RWPE2 (cell line): ENCODE measurements around the gene C1GALT1.
A peak's percentile ranks its signal among the peaks of the same experiment; 100 is the strongest.

Experiments used
- ATAC-seq: fragments of 200-7000 bp; cut with Tn5 transposase; 3 replicates; pipeline ENCODE4 v1.9.1; 2021; ENCODE audit warnings: low read depth
- DNase-seq: peaks from one replicate; pipeline ENCODE4 v3.0.0-alpha.2; 2020; ENCODE audit warnings: low spot score
- H3K27ac ChIP-seq: fragments of 450-650 bp; 2 replicates; pipeline ENCODE4 v1.5.1; 2017; ENCODE audit warnings: mild to moderate bottlenecking; ENCODE audit not compliant: poor library complexity, severe bottlenecking
- H3K27me3 ChIP-seq: fragments of 250-450 bp; sonication (Bioruptor Pico); 2 replicates; pipeline ENCODE4 v1.5.1; 2021; ENCODE audit warnings: mild to moderate bottlenecking, moderate library complexity; ENCODE audit not compliant: insufficient read depth, poor library complexity, severe bottlenecking
- H3K36me3 ChIP-seq: fragments of 250-450 bp; sonication (Bioruptor Pico); 2 replicates; pipeline ENCODE4 v1.5.1; 2020; ENCODE audit warnings: low read depth, mild to moderate bottlenecking, moderate library complexity
- H3K4me1 ChIP-seq: fragments of 250-450 bp; sonication (Bioruptor Pico); 2 replicates; pipeline ENCODE4 v1.5.1; 2021; ENCODE audit warnings: mild to moderate bottlenecking, moderate library complexity; ENCODE audit not compliant: insufficient read depth, poor library complexity, severe bottlenecking
- H3K4me3 ChIP-seq: fragments of 250-450 bp; sonication (Bioruptor Pico); 2 replicates; pipeline ENCODE4 v1.5.1; 2021; ENCODE audit warnings: mild to moderate bottlenecking, moderate library complexity; ENCODE audit not compliant: severe bottlenecking
- H3K9me3 ChIP-seq: fragments of 250-450 bp; sonication (Bioruptor Pico); 2 replicates; pipeline ENCODE4 v1.5.1; 2021; ENCODE audit warnings: mild to moderate bottlenecking, moderate library complexity; ENCODE audit not compliant: severe bottlenecking
- TF ChIP-seq, protein P1 (sequence below): fragments of 450-650 bp; IDR thresholded peaks from one replicate; pipeline ENCODE4 v1.5.1; 2017; ENCODE audit warnings: mild to moderate bottlenecking, moderate library complexity; ENCODE audit not compliant: poor library complexity, severe bottlenecking

The C1GALT1 gene

DNA sequence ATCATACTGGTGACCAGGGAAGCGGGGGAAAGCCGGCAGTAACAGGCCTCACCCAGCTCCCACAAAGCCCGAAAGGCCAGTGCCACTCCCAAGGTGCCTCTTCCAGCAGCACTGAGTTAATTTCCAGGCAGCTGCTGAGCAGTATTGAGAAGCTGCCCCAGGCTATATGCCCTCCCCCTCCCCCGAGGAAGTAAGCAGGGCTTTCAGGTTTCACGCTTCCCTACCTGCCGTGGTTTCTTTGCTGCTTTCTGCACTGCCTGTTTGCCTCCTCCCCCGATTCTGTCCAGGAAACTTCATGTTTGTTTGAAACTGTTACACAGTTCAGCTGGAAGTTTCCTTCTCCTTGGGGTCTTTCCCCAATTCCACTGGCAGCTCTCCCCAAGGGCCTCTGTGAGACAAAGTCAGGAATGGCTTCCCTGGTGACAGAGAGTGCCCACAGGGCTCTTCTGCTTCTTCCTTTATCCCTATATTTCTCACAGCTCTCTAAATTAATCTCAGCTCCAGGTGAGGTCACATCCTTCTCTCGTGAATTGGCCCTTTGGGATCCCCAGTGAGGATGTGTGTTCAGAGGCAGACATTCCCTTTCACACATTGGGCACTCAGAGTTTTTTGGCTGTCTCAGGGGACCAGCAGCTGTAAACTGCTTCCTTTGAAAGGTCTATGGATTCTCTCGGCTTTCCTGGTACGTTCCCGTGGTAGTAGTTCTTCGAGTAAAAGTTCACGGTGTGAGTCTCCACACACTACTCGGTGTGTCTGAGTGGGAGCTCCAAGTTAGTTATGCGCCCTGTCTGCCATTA, 19.4 kb downstream of the C1GALT1 start:
- H3K4me1 ChIP-seq: peaks cover 8% of the 10 kb centered on the region
- DNase-seq (no peak), ATAC-seq (peak; percentile 57)
- no peaks in the 10 kb centered on the region for H3K27me3 ChIP-seq
- peak overlapping the region; percentile 29 for H3K27ac ChIP-seq
- no peak overlapping the region for H3K4me3 ChIP-seq
- no peaks in the 10 kb centered on the region for H3K36me3 ChIP-seq
- H3K9me3 ChIP-seq: peaks cover 5% of the 10 kb centered on the region
- TF ChIP-seq, protein P1, sequence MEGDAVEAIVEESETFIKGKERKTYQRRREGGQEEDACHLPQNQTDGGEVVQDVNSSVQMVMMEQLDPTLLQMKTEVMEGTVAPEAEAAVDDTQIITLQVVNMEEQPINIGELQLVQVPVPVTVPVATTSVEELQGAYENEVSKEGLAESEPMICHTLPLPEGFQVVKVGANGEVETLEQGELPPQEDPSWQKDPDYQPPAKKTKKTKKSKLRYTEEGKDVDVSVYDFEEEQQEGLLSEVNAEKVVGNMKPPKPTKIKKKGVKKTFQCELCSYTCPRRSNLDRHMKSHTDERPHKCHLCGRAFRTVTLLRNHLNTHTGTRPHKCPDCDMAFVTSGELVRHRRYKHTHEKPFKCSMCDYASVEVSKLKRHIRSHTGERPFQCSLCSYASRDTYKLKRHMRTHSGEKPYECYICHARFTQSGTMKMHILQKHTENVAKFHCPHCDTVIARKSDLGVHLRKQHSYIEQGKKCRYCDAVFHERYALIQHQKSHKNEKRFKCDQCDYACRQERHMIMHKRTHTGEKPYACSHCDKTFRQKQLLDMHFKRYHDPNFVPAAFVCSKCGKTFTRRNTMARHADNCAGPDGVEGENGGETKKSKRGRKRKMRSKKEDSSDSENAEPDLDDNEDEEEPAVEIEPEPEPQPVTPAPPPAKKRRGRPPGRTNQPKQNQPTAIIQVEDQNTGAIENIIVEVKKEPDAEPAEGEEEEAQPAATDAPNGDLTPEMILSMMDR: no peak

DNA sequence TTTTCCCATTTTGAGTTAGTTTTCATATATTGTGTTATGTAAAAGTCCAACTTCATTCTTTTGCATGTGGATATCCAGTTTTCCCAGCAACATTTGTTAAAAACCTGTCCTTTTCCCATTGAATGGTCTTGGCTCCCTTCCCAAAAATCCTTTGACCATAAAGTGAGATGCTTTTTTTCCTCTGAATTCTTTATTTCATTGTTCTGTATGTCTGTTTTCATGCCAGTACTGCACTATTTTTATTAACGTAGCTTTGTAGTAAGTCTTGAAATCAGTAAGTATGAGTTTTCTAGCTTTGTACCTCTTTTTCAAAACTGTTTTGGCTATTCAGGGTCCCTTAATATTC, 20.0 kb downstream of the C1GALT1 start:
- TF ChIP-seq, protein P1: no peak
- peaks cover 5% of the 10 kb centered on the region for H3K9me3 ChIP-seq
- H3K4me3 ChIP-seq: no peak overlapping the region
- peak overlapping the region; percentile 29 for H3K27ac ChIP-seq
- no peak for DNase-seq
- no peaks in the 10 kb centered on the region for H3K27me3 ChIP-seq
- no peak for ATAC-seq
- H3K36me3 ChIP-seq: no peaks in the 10 kb centered on the region
- peaks cover 9% of the 10 kb centered on the region for H3K4me1 ChIP-seq

DNA sequence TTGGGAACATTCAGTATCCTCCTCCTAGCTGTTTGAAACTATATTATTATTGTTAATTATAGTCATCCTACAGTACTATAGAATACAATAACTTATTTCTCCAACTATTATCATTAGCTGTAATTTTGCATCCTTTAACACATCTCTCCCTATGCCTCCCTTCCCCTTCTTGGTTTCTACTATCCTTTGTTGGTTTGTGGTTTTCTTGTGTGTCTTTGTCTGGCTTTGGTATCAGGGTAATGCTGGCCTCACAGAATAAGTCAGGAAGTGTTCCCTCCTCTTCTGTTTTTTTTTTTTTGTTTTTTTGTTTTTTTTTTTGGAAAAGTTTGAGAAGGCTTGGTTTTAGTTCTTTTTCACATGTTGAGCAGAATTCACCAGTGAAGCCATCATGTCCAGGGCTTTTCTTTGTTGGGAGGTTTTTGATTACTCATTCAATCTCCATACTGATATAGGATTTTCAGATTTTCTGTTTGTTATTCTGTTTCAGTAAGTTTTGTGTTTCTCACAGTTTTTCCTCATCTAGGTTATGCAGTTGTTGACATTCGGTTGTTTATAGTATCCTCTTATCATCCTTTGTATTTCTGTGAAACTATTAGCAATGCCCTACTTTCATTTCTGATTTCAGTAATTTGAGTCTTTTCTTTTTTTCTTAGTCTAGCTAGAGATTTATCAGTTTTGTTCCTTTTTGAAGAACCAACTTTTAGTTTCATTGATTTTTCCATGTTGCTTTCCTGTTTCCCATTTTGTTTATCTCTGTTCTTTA, 21.6 kb downstream of the C1GALT1 start:
- Histone ChIP-seq H3K36me3 (no peaks in the 10 kb centered on the region), H3K4me1 (peaks cover 21% of the 10 kb centered on the region), H3K4me3 (no peak overlapping the region), H3K27ac (no peak overlapping the region), H3K27me3 (no peaks in the 10 kb centered on the region), H3K9me3 (peaks cover 5% of the 10 kb centered on the region)
- no peak for DNase-seq
- ATAC-seq: no peak
- TF ChIP-seq, protein P1: no peak

DNA sequence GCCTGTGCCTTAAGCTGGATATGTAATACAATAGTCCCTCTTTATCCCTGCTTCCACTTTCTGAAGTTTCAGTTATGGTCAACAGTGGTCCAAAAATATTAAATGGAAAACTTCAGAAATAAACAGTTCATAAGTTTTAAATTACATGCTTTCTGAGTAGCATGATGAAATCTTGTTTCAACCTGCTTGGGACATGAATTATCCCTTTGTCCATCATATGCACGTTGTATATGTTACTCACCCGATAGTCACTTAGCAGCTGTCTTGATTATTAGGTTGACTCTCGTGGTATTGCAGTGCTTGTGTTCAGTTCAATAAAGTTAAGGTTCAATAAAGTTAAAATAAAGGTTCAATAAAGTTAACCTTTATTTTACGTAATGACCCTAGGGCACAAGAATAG, 25.5 kb downstream of the C1GALT1 start:
- TF ChIP-seq, protein P1: no peak
- peak overlapping the region; percentile 51 for H3K27ac ChIP-seq

More for the DNA sequence above, 25.5 kb downstream of the C1GALT1 start:
- Histone ChIP-seq H3K4me3 (no peak overlapping the region), H3K27me3 (no peaks in the 10 kb centered on the region), H3K9me3 (peaks cover 5% of the 10 kb centered on the region), H3K36me3 (no peaks in the 10 kb centered on the region), H3K4me1 (peaks cover 13% of the 10 kb centered on the region)
- DNase-seq (no peak), ATAC-seq (peak; percentile 91)
